Measurements from ENCODE around the gene FAM170A.

Gene FAM170A

GRCh38 chr5:119613937-119614336 lies 15.4 kb upstream of the FAM170A start:
- Histone ChIP-seq H3K27me3 (no peaks in the 10 kb centered on the region), H3K9me3 (no peaks in the 10 kb centered on the region), H3K4me3 (ENCODE audit: low read depth in 1 of 2, low read length in 1 of 2) (no peak overlapping the region), H3K36me3 (no peaks in the 10 kb centered on the region), H3K27ac (no peak overlapping the region), H3K4me1 (ENCODE audit: control insufficient read depth in 1 of 2, insufficient read depth in 1 of 2, low read depth in 1 of 2, low read length in 1 of 2) (no peaks in the 10 kb centered on the region)
- no peak for TF ChIP-seq CTCF (IDR thresholded peaks at IDR 0.05)

GRCh38 chr5:119614838-119615237 lies 14.5 kb upstream of the FAM170A start:
- Histone ChIP-seq H3K4me3 (ENCODE audit: low read depth in 1 of 2, low read length in 1 of 2) (no peak overlapping the region), H3K36me3 (no peaks in the 10 kb centered on the region), H3K27me3 (no peaks in the 10 kb centered on the region), H3K9me3 (no peaks in the 10 kb centered on the region), H3K4me1 (ENCODE audit: control insufficient read depth in 1 of 2, insufficient read depth in 1 of 2, low read depth in 1 of 2, low read length in 1 of 2) (no peaks in the 10 kb centered on the region), H3K27ac (no peak overlapping the region)
- TF ChIP-seq CTCF (IDR thresholded peaks at IDR 0.05), result no peak

GRCh38 chr5:119626086-119626485 lies 3.3 kb upstream of the FAM170A start:
- H3K36me3 ChIP-seq, result no peaks in the 10 kb centered on the region
- no peak overlapping the region for H3K27ac ChIP-seq
- H3K4me3 ChIP-seq (ENCODE audit: low read depth in 1 of 2, low read length in 1 of 2), result no peak overlapping the region
- no peaks in the 10 kb centered on the region for H3K9me3 ChIP-seq
- H3K4me1 ChIP-seq (ENCODE audit: control insufficient read depth in 1 of 2, insufficient read depth in 1 of 2, low read depth in 1 of 2, low read length in 1 of 2), result no peaks in the 10 kb centered on the region
- no peaks in the 10 kb centered on the region for H3K27me3 ChIP-seq
- no peak for TF ChIP-seq CTCF (IDR thresholded peaks at IDR 0.05)

- Histone ChIP-seq H3K36me3 (no peaks in the 10 kb centered on the region), H3K4me3 (ENCODE audit: low read depth in 1 of 2, low read length in 1 of 2) (no peak overlapping the region), H3K4me1 (ENCODE audit: control insufficient read depth in 1 of 2, insufficient read depth in 1 of 2, low read depth in 1 of 2, low read length in 1 of 2) (no peaks in the 10 kb centered on the region), H3K9me3 (no peaks in the 10 kb centered on the region), H3K27ac (no peak overlapping the region), H3K27me3 (no peaks in the 10 kb centered on the region)
- TF ChIP-seq CTCF (IDR thresholded peaks at IDR 0.05), result no peak
These were observed 1.5 kb downstream of the FAM170A start for GRCh38 chr5:119630752-119631440.

GRCh38 chr5:119631660-119632059 lies 2.3 kb downstream of the FAM170A start:
- H3K36me3 ChIP-seq, result no peaks in the 10 kb centered on the region
- no peak overlapping the region for H3K4me3 ChIP-seq (ENCODE audit: low read depth in 1 of 2, low read length in 1 of 2)
- H3K27me3 ChIP-seq, result no peaks in the 10 kb centered on the region
- no peak for TF ChIP-seq CTCF (IDR thresholded peaks at IDR 0.05)
- H3K9me3 ChIP-seq, result no peaks in the 10 kb centered on the region
- H3K4me1 ChIP-seq (ENCODE audit: control insufficient read depth in 1 of 2, insufficient read depth in 1 of 2, low read depth in 1 of 2, low read length in 1 of 2), result no peaks in the 10 kb centered on the region
- H3K27ac ChIP-seq, result no peak overlapping the region

Measured in neutrophil (primary cell).